IMR-90 (cell line): Measurements from ENCODE around the gene CHAT. TPM values are rescaled to one million over a fixed set of nuclear protein-coding genes. Genes with fewer than 3 reads are reported as not detected.

Experiments
- ATAC-seq: fragments of 200-7000 bp; cut with Tn5 transposase; 2 replicates; pipeline ENCODE4 v1.9.1; 2020; ENCODE audit warnings: low read depth, mild to moderate bottlenecking, moderate library complexity
- BruUV-seq: library from RNA; stranded (reverse); fragments of 400-500 nt; replicated peaks from 2 replicates; lab custom pipeline; 2021; lab: Mats Ljungman, UMichigan
- CTCF ChIA-PET: fragments of 300-600 bp; formaldehyde crosslinking; extraction: SDS; loops from one replicate; lab custom pipeline; 2021; ENCODE audit warnings: antibody characterized with exemption; lab: Yijun Ruan, JAX
- POLR2A ChIA-PET: fragments of 300-600 bp; sonication (Branson Sonifier 250); formaldehyde crosslinking; loops from one replicate; lab custom pipeline; 2022; ENCODE audit warnings: antibody characterized with exemption; ENCODE audit not compliant: unreplicated experiment; lab: Charles Lee
- DNase-seq: peaks from one replicate; pipeline ENCODE4 v3.0.0; 2013
- H2AFZ ChIP-seq: replicated peaks from 2 replicates; pipeline ENCODE3; 2013; ENCODE audit warnings: low read length, mild to moderate bottlenecking; ENCODE audit not compliant: poor library complexity
- H2AK5ac ChIP-seq: 2 replicates; pipeline ENCODE4 v1.6.1; 2013; ENCODE audit warnings: low read depth, low read length, inconsistent platforms
- H2AK9ac ChIP-seq: replicated peaks from 2 replicates; pipeline ENCODE3; 2013; ENCODE audit warnings: mild to moderate bottlenecking, low read depth, low read length, moderate library complexity; ENCODE audit not compliant: poor library complexity
- H2BK120ac ChIP-seq: 2 replicates; pipeline ENCODE4 v1.6.1; 2013; ENCODE audit warnings: low read depth, low read length, inconsistent platforms
- H2BK15ac ChIP-seq: 3 replicates; pipeline ENCODE4 v1.6.1; 2013; ENCODE audit warnings: low read depth, low read length, inconsistent platforms
- H2BK20ac ChIP-seq: 2 replicates; pipeline ENCODE4 v1.6.1; 2013; ENCODE audit warnings: low read depth, mild to moderate bottlenecking, inconsistent platforms, low read length, moderate library complexity
- H2BK5ac ChIP-seq: 2 replicates; pipeline ENCODE4 v1.6.1; 2013; ENCODE audit warnings: mild to moderate bottlenecking, low read depth, low read length, inconsistent platforms; ENCODE audit not compliant: poor library complexity, severe bottlenecking
- H3K14ac ChIP-seq: replicated peaks from 2 replicates; pipeline ENCODE4 v1.6.1; 2013; ENCODE audit warnings: low read depth, low read length, inconsistent platforms
- H3K18ac ChIP-seq: 2 replicates; pipeline ENCODE4 v1.6.1; 2013; ENCODE audit warnings: low read depth, low read length, control low read depth
- H3K23ac ChIP-seq: 2 replicates; pipeline ENCODE4 v1.6.1; 2013; ENCODE audit warnings: low read depth, low read length, inconsistent platforms
- H3K27ac ChIP-seq: 2 replicates; pipeline ENCODE4 v1.5.1; 2013; ENCODE audit warnings: mild to moderate bottlenecking, control low read depth, low read length; ENCODE audit not compliant: insufficient read depth
- H3K27me3 ChIP-seq: 2 replicates; pipeline ENCODE4 v1.6.1; 2013; ENCODE audit warnings: low read length; ENCODE audit not compliant: control insufficient read depth, insufficient read depth
- H3K36me3 ChIP-seq: 2 replicates; pipeline ENCODE4 v1.6.1; 2013; ENCODE audit warnings: low read length, mixed read lengths; ENCODE audit not compliant: control insufficient read depth, insufficient read depth
- H3K4ac ChIP-seq: 2 replicates; pipeline ENCODE4 v1.6.1; 2013; ENCODE audit warnings: low read depth, low read length, inconsistent platforms
- H3K4me1 ChIP-seq: 2 replicates; pipeline ENCODE4 v1.6.1; 2013; ENCODE audit warnings: low read length, mixed read lengths; ENCODE audit not compliant: control insufficient read depth, insufficient read depth
- H3K4me2 ChIP-seq: 2 replicates; pipeline ENCODE4 v1.6.1; 2013; ENCODE audit warnings: low read depth, mild to moderate bottlenecking, control low read depth, low read length, moderate library complexity
- H3K4me3 ChIP-seq: 2 replicates; pipeline ENCODE4 v1.5.1; 2013; ENCODE audit warnings: low read depth, mild to moderate bottlenecking, control low read depth, low read length, moderate library complexity; ENCODE audit not compliant: insufficient read depth
- H3K56ac ChIP-seq: 2 replicates; pipeline ENCODE4 v1.6.1; 2013; ENCODE audit warnings: low read length, inconsistent platforms; ENCODE audit not compliant: insufficient read depth; ENCODE audit errors: extremely low read depth
- H3K79me1 ChIP-seq, 2 experiments: 2 replicates each; pipeline ENCODE4 v1.6.1; 2013; ENCODE audit warnings: low read length in 2 of 2, inconsistent platforms in 1 of 2, low read depth in 1 of 2
- H3K9ac ChIP-seq: 2 replicates; pipeline ENCODE4 v1.6.1; 2013; ENCODE audit warnings: low read depth, low read length, control low read depth
- H3K9me1 ChIP-seq: 2 replicates; pipeline ENCODE4 v1.6.1; 2013; ENCODE audit warnings: low read length, inconsistent platforms; ENCODE audit not compliant: insufficient read depth
- H3K9me3 ChIP-seq: 2 replicates; pipeline ENCODE4 v1.6.1; 2013; ENCODE audit warnings: low read length; ENCODE audit not compliant: control insufficient read depth, insufficient read depth
- H4K20me1 ChIP-seq: 2 replicates; pipeline ENCODE4 v1.6.1; 2013; ENCODE audit warnings: low read length, inconsistent platforms; ENCODE audit not compliant: insufficient read depth
- H4K5ac ChIP-seq: 2 replicates; pipeline ENCODE4 v1.6.1; 2013; ENCODE audit warnings: mild to moderate bottlenecking, low read depth, low read length, control low read depth
- H4K8ac ChIP-seq, 2 experiments: 2 replicates each; pipeline ENCODE4 v1.6.1; 2013; ENCODE audit warnings: low read depth in 2 of 2, low read length in 2 of 2, control low read depth in 1 of 2, inconsistent platforms in 1 of 2
- H4K91ac ChIP-seq: 2 replicates; pipeline ENCODE4 v1.6.1; 2013; ENCODE audit warnings: low read depth, low read length, inconsistent platforms; ENCODE audit not compliant: insufficient read depth
- BHLHE40 ChIP-seq: fragments of 150-350 bp; IDR thresholded peaks from 2 replicates; pipeline ENCODE4 v1.6.1; 2016; ENCODE audit warnings: mild to moderate bottlenecking, low read depth, low read length
- CEBPB ChIP-seq: IDR thresholded peaks from 2 replicates; pipeline ENCODE4 v1.6.1; 2012; ENCODE audit warnings: low read depth, low read length, improper control_type of control experiment
- CHD1 ChIP-seq: IDR thresholded peaks from 2 replicates; pipeline ENCODE4 v1.6.1; 2012; ENCODE audit warnings: low read depth, low read length, improper control_type of control experiment
- CTCF ChIP-seq: conservative IDR thresholded peaks from 2 replicates; pipeline ENCODE4 v1.5.1; 2012; ENCODE audit warnings: mild to moderate bottlenecking, low read depth, low read length, improper control_type of control experiment
- ELK1 ChIP-seq: fragments of 150-350 bp; IDR thresholded peaks from 2 replicates; pipeline ENCODE4 v1.6.1; 2016; ENCODE audit warnings: low read depth, mild to moderate bottlenecking, low read length, moderate library complexity, borderline replicate concordance
- MAFK ChIP-seq: IDR thresholded peaks from 2 replicates; pipeline ENCODE4 v1.6.1; 2012; ENCODE audit warnings: low read depth, low read length, improper control_type of control experiment
- MAZ ChIP-seq: IDR thresholded peaks from 2 replicates; pipeline ENCODE4 v1.6.1; 2012; ENCODE audit warnings: low read depth, mild to moderate bottlenecking, low read length, improper control_type of control experiment, moderate library complexity, borderline replicate concordance
- MXI1 ChIP-seq: IDR thresholded peaks from 2 replicates; pipeline ENCODE4 v1.6.1; 2012; ENCODE audit warnings: low read depth, mild to moderate bottlenecking, low read length, moderate library complexity, borderline replicate concordance
- POLR2A ChIP-seq: IDR thresholded peaks from 2 replicates; pipeline ENCODE4 v1.6.1; 2012; ENCODE audit warnings: mild to moderate bottlenecking, low read depth, low read length
- RAD21 ChIP-seq: IDR thresholded peaks from 2 replicates; pipeline ENCODE4 v1.6.1; 2012; ENCODE audit warnings: low read length, improper control_type of control experiment
- RCOR1 ChIP-seq: IDR thresholded peaks from 2 replicates; pipeline ENCODE4 v1.6.1; 2012; ENCODE audit warnings: mild to moderate bottlenecking, low read length, improper control_type of control experiment; ENCODE audit not compliant: insufficient replicate concordance
- RFX5 ChIP-seq: IDR thresholded peaks from 2 replicates; pipeline ENCODE4 v1.8.0; 2012; ENCODE audit warnings: low read depth, mild to moderate bottlenecking, low read length, moderate library complexity
- SMC3 ChIP-seq: fragments of 150-350 bp; IDR thresholded peaks from 2 replicates; pipeline ENCODE4 v1.6.1; 2016; ENCODE audit warnings: low read depth, mild to moderate bottlenecking, antibody characterized with exemption, low read length, moderate library complexity
- WGBS, 2 experiments: methylation state at CpG; one replicate each; pipeline versions ENCODE4 v1.1.5 to v1.1.7; 2013; ENCODE audit warnings: missing lambda C conversion rate in 2 of 2; ENCODE audit not compliant: insufficient read length in 1 of 2; ENCODE audit errors: extremely low coverage in 2 of 2; 5-methylcytosine and 5-hydroxymethylcytosine counted together
- dilution Hi-C: fragments of 300-500 bp; cut with HindIII; formaldehyde crosslinking; loops from one replicate; pipeline ENCODE4 v1.14.3; 2018; ENCODE audit warnings: low sequenced_read_pairs; ENCODE audit not compliant: unreplicated experiment
- in situ Hi-C: fragments of 300-500 bp; cut with MboI; formaldehyde crosslinking; loops from 3 replicates; pipeline ENCODE4 v1.14.3; 2019; ENCODE audit warnings: low sequenced_read_pairs, inconsistent platforms, mixed read lengths
- intact Hi-C: fragments of 100-400 bp; cut with micrococcal nuclease; formaldehyde crosslinking; loops from 2 replicates; pipeline ENCODE4 v1.10.0; 2022
- polyA plus RNA-seq, 3 experiments: library from polyadenylated mRNA; depleted of rRNA; stranded (reverse); fragments of >200 nt; gene quantifications; 2 replicates each; pipeline ENCODE4 v1.2.3, GENCODE V29; 2012; ENCODE audit warnings: low replicate concordance in 1 of 3
- total RNA-seq: library from RNA; depleted of rRNA; stranded (reverse); fragments of >200 nt; gene quantifications from 2 replicates; pipeline ENCODE4 v1.2.3, GENCODE V29; 2012
- TF ChIP-seq, protein P1 (sequence below): fragments of 150-350 bp; IDR thresholded peaks from 2 replicates; pipeline ENCODE4 v1.6.1; 2017; ENCODE audit warnings: mild to moderate bottlenecking, antibody characterized with exemption, low read length, low read depth

Gene CHAT
- total and polyA plus RNA-seq, 2 of the 4 experiments (the other 2 are of a cell fraction), result not detected

- no peaks in the 10 kb centered on the region for H3K9me1 ChIP-seq
- H3K4me3 ChIP-seq, result no peak overlapping the region
- no peak overlapping the region for H4K91ac ChIP-seq
- 0% methylated on average over 1 of the region's 9 CpGs; no CpG with 5 or more reads in 1 of the 2 experiments for WGBS, 2 experiments
- no peak overlapping the region for H3K18ac ChIP-seq
- no peak overlapping the region for H2AK5ac ChIP-seq
- DNase-seq, result no peak
- H4K5ac ChIP-seq, result no peak overlapping the region
- H2BK120ac ChIP-seq, result no peak overlapping the region
- no peak overlapping the region for H4K8ac ChIP-seq
- H3K27me3 ChIP-seq, result peaks cover 42% of the 10 kb centered on the region
- no peak overlapping the region for H3K4me2 ChIP-seq
- TF ChIP-seq CTCF (no peak), RFX5 (no peak), ELK1 (no peak), CEBPB (no peak), SMC3 (no peak), MAZ (no peak), BHLHE40 (no peak), CHD1 (no peak), MXI1 (no peak), RCOR1 (no peak), RAD21 (no peak), POLR2A (no peak), MAFK (no peak)
- TF ChIP-seq, protein P1, sequence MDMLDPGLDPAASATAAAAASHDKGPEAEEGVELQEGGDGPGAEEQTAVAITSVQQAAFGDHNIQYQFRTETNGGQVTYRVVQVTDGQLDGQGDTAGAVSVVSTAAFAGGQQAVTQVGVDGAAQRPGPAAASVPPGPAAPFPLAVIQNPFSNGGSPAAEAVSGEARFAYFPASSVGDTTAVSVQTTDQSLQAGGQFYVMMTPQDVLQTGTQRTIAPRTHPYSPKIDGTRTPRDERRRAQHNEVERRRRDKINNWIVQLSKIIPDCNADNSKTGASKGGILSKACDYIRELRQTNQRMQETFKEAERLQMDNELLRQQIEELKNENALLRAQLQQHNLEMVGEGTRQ, result no peak
- CTCF ChIA-PET, result no interaction called here
- POLR2A ChIA-PET, result no interaction called here
- H3K9me3 ChIP-seq, result peaks cover 3% of the 10 kb centered on the region; the same call in 1 of the 2 replicates
- peak overlapping the region; percentile 18 for H2AK9ac ChIP-seq
- H3K23ac ChIP-seq, result no peak overlapping the region
- intact Hi-C loops, result no loop called here
- no peak overlapping the region for H2BK15ac ChIP-seq
- H3K14ac ChIP-seq, result no peak overlapping the region
- H3K27ac ChIP-seq, result no peak overlapping the region
- no peaks in the 10 kb centered on the region for H4K20me1 ChIP-seq
- no peaks in the 10 kb centered on the region for H3K4me1 ChIP-seq
- no peaks in the 10 kb centered on the region for H3K36me3 ChIP-seq
- H2BK20ac ChIP-seq, result no peak overlapping the region
- in situ Hi-C loops, result no loop called here
- dilution Hi-C loops, result no loop called here
- no peak for ATAC-seq
- no peak overlapping the region for H2AFZ ChIP-seq
- no peak overlapping the region for H3K9ac ChIP-seq
- H3K56ac ChIP-seq, result no peak overlapping the region
- H3K79me1 ChIP-seq, result no peaks in the 10 kb centered on the region
- H2BK5ac ChIP-seq, result no peak overlapping the region
- BruUV-seq, result no TSS peak
- no peak overlapping the region for H3K4ac ChIP-seq
Observed at GRCh38 chr10:49691588-49691987, 77.8 kb downstream of the CHAT start.
